Activated T-cell treated with anti-CD3 and anti-CD28 coated beads for 1 hour (primary cell): ENCODE measurements around the gene AARS2.

Source experiments
- DNase-seq: peaks from one replicate; pipeline ENCODE4 v3.0.0-alpha.2; 2020; ENCODE audit warnings: low read depth

The AARS2 gene

GRCh38 chr6:44300292-44300823 is 12.8 kb downstream of the AARS2 start:
- DNase-seq: no peak

GRCh38 chr6:44298864-44299263 is 14.3 kb downstream of the AARS2 start:
- DNase-seq: no peak

- DNase-seq: no peak
These were observed 14.9 kb downstream of the AARS2 start for GRCh38 chr6:44298055-44298803.

- peak; percentile 44 for DNase-seq
These were observed 15.8 kb downstream of the AARS2 start for GRCh38 chr6:44297063-44298038.

- DNase-seq: no peak
These were observed 18.0 kb downstream of the AARS2 start for GRCh38 chr6:44294832-44295791.

GRCh38 chr6:44292661-44293365 is 20.3 kb downstream of the AARS2 start:
- no peak for DNase-seq

GRCh38 chr6:44291841-44292240 is 21.3 kb downstream of the AARS2 start:
- DNase-seq: no peak

- no peak for DNase-seq
These were observed 23.4 kb downstream of the AARS2 start for GRCh38 chr6:44289726-44290260.

GRCh38 chr6:44286747-44287146 is 26.4 kb downstream of the AARS2 start:
- no peak for DNase-seq

- no peak for DNase-seq
These were observed 26.9 kb downstream of the AARS2 start for GRCh38 chr6:44286285-44286565.

- DNase-seq: no peak
These were observed 27.4 kb downstream of the AARS2 start for GRCh38 chr6:44285552-44286284.

- no peak for DNase-seq
These were observed 28.3 kb downstream of the AARS2 start for GRCh38 chr6:44284867-44285266.

GRCh38 chr6:44284121-44284520 is 29.0 kb downstream of the AARS2 start:
- no peak for DNase-seq

- DNase-seq: no peak
These were observed 34.1 kb downstream of the AARS2 start for GRCh38 chr6:44278774-44279697.

GRCh38 chr6:44278315-44278714 is 34.8 kb downstream of the AARS2 start:
- no peak for DNase-seq

- DNase-seq: no peak
These were observed 35.4 kb downstream of the AARS2 start for GRCh38 chr6:44277763-44278162.

GRCh38 chr6:44276667-44277640 is 36.2 kb downstream of the AARS2 start:
- no peak for DNase-seq
